ENCODE data around the gene COMMD1. TPM values are rescaled to one million over a fixed set of nuclear protein-coding genes. Genes with fewer than 3 reads are reported as not detected.
A peak's percentile ranks its signal among the peaks of the same experiment; 100 is the strongest.

COMMD1 gene
- polyA plus RNA-seq, 4 donors, result 61.3 to 85.3 (median 71.8) TPM

- DNase-seq (ENCODE audit: low read depth in 4 of 4, low spot score in 3 of 4), result no peak
Observed at GRCh38 chr2:62055724-62056336, 150.4 kb downstream of the COMMD1 start.

GRCh38 chr2:62056341-62056740 lies 150.9 kb downstream of the COMMD1 start:
- no peak for DNase-seq (ENCODE audit: low read depth in 4 of 4, low spot score in 3 of 4)

GRCh38 chr2:62065243-62065642 lies 159.8 kb downstream of the COMMD1 start:
- DNase-seq (ENCODE audit: low read depth in 4 of 4, low spot score in 3 of 4), result no peak

GRCh38 chr2:62071126-62071598 lies 165.7 kb downstream of the COMMD1 start:
- DNase-seq (ENCODE audit: low read depth in 4 of 4, low spot score in 3 of 4), result no peak

- DNase-seq (ENCODE audit: low read depth in 4 of 4, low spot score in 3 of 4), result no peak
Observed at GRCh38 chr2:62071760-62072680, 166.5 kb downstream of the COMMD1 start.

GRCh38 chr2:62074233-62074632 lies 168.8 kb downstream of the COMMD1 start:
- DNase-seq (ENCODE audit: low read depth in 4 of 4, low spot score in 3 of 4), result no peak

- DNase-seq (ENCODE audit: low read depth in 4 of 4, low spot score in 3 of 4), result no peak
Observed at GRCh38 chr2:62076980-62077638, 171.6 kb downstream of the COMMD1 start.

- DNase-seq (ENCODE audit: low read depth in 4 of 4, low spot score in 3 of 4), result no peak
Observed at GRCh38 chr2:62084801-62085200, 179.3 kb downstream of the COMMD1 start.

GRCh38 chr2:62089658-62090057 lies 184.2 kb downstream of the COMMD1 start:
- DNase-seq (ENCODE audit: low read depth in 4 of 4, low spot score in 3 of 4), result no peak

GRCh38 chr2:62091471-62091870 lies 186.0 kb downstream of the COMMD1 start:
- no peak for DNase-seq (ENCODE audit: low read depth in 4 of 4, low spot score in 3 of 4)

GRCh38 chr2:62099050-62099449 lies 193.6 kb downstream of the COMMD1 start:
- no peak for DNase-seq (ENCODE audit: low read depth in 4 of 4, low spot score in 3 of 4)

- no peak for DNase-seq (ENCODE audit: low read depth in 4 of 4, low spot score in 3 of 4)
Observed at GRCh38 chr2:62099523-62100175, 194.2 kb downstream of the COMMD1 start.

GRCh38 chr2:62101886-62102285 lies 196.4 kb downstream of the COMMD1 start:
- no peak for DNase-seq (ENCODE audit: low read depth in 4 of 4, low spot score in 3 of 4)

- no peak for DNase-seq (ENCODE audit: low read depth in 4 of 4, low spot score in 3 of 4)
Observed at GRCh38 chr2:62102402-62102920, 197.0 kb downstream of the COMMD1 start.

- DNase-seq (ENCODE audit: low read depth in 4 of 4, low spot score in 3 of 4), result no peak
Observed at GRCh38 chr2:62109554-62109953, 204.1 kb downstream of the COMMD1 start.

GRCh38 chr2:62110415-62111025 lies 205.0 kb downstream of the COMMD1 start:
- no peak for DNase-seq (ENCODE audit: low read depth in 4 of 4, low spot score in 3 of 4)

GRCh38 chr2:62112179-62112578 lies 206.7 kb downstream of the COMMD1 start:
- peak in 1 of 4 donors; percentile 11 for DNase-seq (ENCODE audit: low read depth in 4 of 4, low spot score in 3 of 4)

- no peak for DNase-seq (ENCODE audit: low read depth in 4 of 4, low spot score in 3 of 4)
Observed at GRCh38 chr2:62114564-62114963, 209.1 kb downstream of the COMMD1 start.

GRCh38 chr2:62116983-62117382 lies 211.5 kb downstream of the COMMD1 start:
- no peak for DNase-seq (ENCODE audit: low read depth in 4 of 4, low spot score in 3 of 4)

- DNase-seq (ENCODE audit: low read depth in 4 of 4, low spot score in 3 of 4), result no peak
Observed at GRCh38 chr2:62118160-62118559, 212.7 kb downstream of the COMMD1 start.
